Right kidney (tissue), 1 donor: ENCODE measurements around the gene TMEM39A.

ENCODE experiments used
- DNase-seq: peaks from one replicate; pipeline ENCODE4 v3.0.0-alpha.2; 2016

TMEM39A gene

GRCh38 chr3:119457246-119457645 is 6.2 kb downstream of the TMEM39A start:
- DNase-seq, result no peak

GRCh38 chr3:119456469-119456868 is 6.9 kb downstream of the TMEM39A start:
- DNase-seq, result no peak

GRCh38 chr3:119453822-119454221 is 9.6 kb downstream of the TMEM39A start:
- no peak for DNase-seq

GRCh38 chr3:119444590-119444989 is 18.8 kb downstream of the TMEM39A start:
- DNase-seq, result no peak

GRCh38 chr3:119443179-119443578 is 20.2 kb downstream of the TMEM39A start:
- DNase-seq, result no peak

- DNase-seq, result no peak
Observed at GRCh38 chr3:119437691-119438258, 25.6 kb downstream of the TMEM39A start.

- DNase-seq, result no peak
Observed at GRCh38 chr3:119436977-119437376, 26.4 kb downstream of the TMEM39A start.

GRCh38 chr3:119434703-119435102 is 28.7 kb downstream of the TMEM39A start:
- no peak for DNase-seq

- no peak for DNase-seq
Observed at GRCh38 chr3:119433613-119434325, 29.6 kb downstream of the TMEM39A start.

GRCh38 chr3:119428538-119428937 is 34.9 kb downstream of the TMEM39A start:
- no peak for DNase-seq

- no peak for DNase-seq
Observed at GRCh38 chr3:119427669-119428068, 35.7 kb downstream of the TMEM39A start.

GRCh38 chr3:119420196-119420595 is 43.2 kb downstream of the TMEM39A start:
- no peak for DNase-seq

GRCh38 chr3:119418641-119419040 is 44.8 kb downstream of the TMEM39A start:
- DNase-seq, result no peak

- no peak for DNase-seq
Observed at GRCh38 chr3:119417771-119418512, 45.5 kb downstream of the TMEM39A start.

- DNase-seq, result no peak
Observed at GRCh38 chr3:119416873-119417272, 46.5 kb downstream of the TMEM39A start.

- no peak for DNase-seq
Observed at GRCh38 chr3:119413603-119414280, 49.7 kb downstream of the TMEM39A start.

GRCh38 chr3:119409844-119410243 is 53.6 kb downstream of the TMEM39A start:
- no peak for DNase-seq

GRCh38 chr3:119408243-119408950 is 55.0 kb downstream of the TMEM39A start:
- DNase-seq, result no peak

- DNase-seq, result no peak
Observed at GRCh38 chr3:119405315-119405714, 58.1 kb downstream of the TMEM39A start.

GRCh38 chr3:119403201-119403600 is 60.2 kb downstream of the TMEM39A start:
- no peak for DNase-seq

- no peak for DNase-seq
Observed at GRCh38 chr3:119402791-119403190, 60.6 kb downstream of the TMEM39A start.
